Measurements from ENCODE around the gene KRTAP26-1.

KRTAP26-1 gene, protein sequence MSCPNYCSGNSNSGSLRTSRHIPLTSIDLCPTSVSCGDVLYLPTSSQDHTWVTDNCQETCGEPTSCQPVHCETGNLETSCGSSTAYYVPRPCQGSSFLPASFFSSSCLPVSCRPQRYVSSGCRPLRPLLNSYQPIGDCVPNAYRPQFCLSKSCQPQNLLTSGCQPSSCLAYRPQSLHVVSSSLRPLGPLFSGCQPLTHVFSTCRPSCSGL

GRCh38 chr21:30320215-30320614 is at the start of gene KRTAP26-1:
Gene KRTAP26-1 (minus strand): TSS chr21:30320315. CDS start chr21:30320035, 280 bp downstream.
- no peak for DNase-seq

DNA sequence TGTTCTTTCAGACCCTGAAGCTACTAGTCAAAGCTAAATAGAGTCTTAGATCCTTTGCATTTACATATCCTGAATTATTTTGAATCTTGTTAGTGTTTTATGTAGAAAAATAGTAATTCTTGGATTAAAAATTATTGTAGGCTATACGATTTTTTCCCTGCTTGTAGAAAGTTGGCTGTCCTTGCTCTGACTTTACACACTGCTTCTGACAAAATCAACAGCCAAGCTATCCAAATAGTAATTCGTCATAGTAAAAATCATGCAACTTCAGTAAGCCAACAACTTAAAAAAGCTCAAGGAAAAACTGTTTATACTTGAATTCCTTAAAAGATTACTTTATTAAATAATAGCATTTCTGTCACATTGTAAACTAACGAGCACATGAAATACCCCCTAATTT is 35.8 kb upstream of the KRTAP26-1 start:
- DNase-seq: no peak

DNA sequence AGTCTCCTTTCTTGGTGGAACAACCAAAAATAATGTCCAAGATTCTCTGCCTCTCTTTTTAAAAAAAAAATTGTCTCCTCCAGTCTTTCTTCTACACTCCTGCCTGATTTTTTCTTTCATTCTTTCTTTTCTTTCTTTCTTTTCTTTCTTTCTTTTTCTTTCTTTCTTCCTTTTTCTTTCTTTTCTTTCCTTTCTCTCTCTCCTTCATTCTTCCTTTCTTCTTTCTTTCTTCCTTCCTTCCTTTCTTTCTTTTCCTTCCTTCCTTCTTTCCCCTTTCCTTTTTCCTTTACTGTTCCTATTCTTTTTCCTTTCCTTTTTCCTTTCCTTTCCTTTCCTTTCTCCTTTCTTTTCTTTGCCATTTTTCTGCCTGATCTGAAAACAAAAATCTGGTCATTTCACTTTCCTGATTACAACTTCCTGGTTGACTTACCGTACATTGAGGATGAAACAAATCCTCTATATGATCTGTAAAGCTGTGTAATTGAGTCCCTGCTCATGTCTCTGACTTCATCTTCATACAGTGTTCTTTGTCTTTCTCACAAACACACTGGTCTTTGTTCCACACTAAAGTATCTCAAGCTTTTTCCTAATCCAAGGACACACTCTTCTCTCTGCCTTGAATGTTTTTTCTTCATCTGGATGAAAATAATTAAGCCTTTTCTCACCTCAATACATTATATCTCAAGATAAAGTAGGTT is 34.3 kb upstream of the KRTAP26-1 start:
- DNase-seq: no peak

DNA sequence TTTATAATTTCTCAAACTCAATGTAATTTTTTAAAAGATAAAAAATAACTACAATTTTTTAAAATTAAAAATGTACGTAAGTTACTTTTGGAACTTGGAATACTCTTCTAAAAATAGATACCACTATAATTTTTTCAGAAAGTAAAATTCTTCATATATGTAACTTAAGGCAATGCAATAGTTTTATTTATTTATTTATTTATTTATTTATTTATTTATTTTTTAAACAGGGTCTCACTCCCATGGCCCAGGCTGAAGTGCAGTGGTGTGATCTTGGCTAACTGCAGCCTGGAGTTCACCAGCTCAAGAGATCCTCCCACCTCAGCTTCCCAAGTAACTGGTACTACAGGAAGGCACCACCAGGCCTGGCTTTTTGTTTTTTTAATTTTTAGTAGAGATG is 31.4 kb upstream of the KRTAP26-1 start:
- DNase-seq: no peak

- no peak for DNase-seq
These were observed 29.5 kb upstream of the KRTAP26-1 start for GRCh38 chr21:30349572-30349971.

GRCh38 chr21:30348506-30348905 is 28.4 kb upstream of the KRTAP26-1 start, which contains the start of gene KRTAP23-1:
Gene KRTAP23-1 (minus strand): TSS chr21:30348606. CDS start chr21:30348606, 0 bp downstream.
- no peak for DNase-seq

GRCh38 chr21:30345014-30345413 is 24.9 kb upstream of the KRTAP26-1 start:
- DNase-seq: no peak

- no peak for DNase-seq
These were observed 20.8 kb upstream of the KRTAP26-1 start for GRCh38 chr21:30340714-30341573.

- no peak for DNase-seq
These were observed 18.6 kb upstream of the KRTAP26-1 start for GRCh38 chr21:30338717-30339116.

DNA sequence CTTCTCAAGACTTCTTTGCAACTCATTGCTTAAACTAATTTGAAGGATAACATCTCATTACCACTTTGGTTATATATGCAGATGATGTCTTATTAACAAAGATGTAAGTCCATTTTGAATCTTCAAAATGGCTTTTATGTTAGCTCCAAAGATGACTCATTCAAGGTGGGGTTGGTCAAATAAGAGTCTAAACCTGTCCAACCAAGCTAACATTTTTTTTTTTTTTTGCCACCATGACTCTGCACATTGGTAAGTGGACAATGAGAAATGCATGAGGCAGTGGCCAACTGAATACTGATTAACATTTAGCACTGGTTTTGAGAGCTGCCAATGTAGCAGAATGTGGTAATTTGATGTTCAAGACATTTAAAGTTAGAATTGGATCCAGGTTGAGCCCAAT is 17.7 kb upstream of the KRTAP26-1 start:
- DNase-seq: no peak

DNA sequence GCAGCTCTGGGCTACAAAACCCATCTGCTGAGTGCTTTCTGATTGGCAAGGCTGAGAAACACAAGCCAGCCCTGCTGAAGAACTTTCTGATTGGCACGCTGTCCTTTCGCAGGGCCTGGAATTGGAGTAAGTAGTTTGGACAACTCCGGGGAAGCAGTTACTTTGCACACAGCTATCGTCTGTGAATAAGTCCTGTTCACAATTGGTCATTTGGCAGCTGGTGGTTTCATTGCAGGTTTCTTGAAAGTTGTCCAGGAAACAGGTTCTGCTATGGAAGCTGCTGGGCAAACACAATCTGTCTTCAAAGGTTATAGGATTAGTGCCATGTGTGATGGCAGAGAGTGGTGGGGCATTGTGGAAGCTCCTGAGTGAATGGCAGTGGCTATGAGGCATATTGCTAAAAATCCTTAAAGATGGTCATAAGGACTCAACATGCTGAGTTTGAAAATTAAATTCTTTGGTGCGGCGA is 17.2 kb upstream of the KRTAP26-1 start, which contains the start of gene KRTAP27-1:
TSS of gene KRTAP27-1 (minus strand) at position 419 of the 469 bp plus-strand sequence. CDS start at position 393, 26 bp downstream.
- DNase-seq: no peak

DNA sequence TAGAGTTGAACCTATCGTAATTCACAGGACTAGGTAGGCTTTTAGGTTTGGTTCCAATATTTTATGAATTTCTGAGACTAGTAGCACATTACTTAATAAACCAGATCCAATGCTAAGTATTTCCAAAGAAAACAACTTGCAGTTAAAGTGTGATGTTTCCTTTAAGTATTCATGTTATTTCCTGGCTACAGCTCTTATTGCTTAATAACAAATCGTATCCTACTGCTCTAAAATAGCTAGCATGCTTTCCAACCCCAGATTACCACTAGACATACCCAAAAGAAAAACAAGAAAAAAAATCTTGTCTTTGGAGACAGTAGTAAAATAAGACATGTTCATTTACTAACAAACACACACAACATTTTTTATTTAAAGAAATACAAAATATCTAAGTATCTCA is 16.5 kb upstream of the KRTAP26-1 start:
- DNase-seq: no peak

GRCh38 chr21:30333736-30334135 is 13.6 kb upstream of the KRTAP26-1 start:
- DNase-seq: no peak

DNA sequence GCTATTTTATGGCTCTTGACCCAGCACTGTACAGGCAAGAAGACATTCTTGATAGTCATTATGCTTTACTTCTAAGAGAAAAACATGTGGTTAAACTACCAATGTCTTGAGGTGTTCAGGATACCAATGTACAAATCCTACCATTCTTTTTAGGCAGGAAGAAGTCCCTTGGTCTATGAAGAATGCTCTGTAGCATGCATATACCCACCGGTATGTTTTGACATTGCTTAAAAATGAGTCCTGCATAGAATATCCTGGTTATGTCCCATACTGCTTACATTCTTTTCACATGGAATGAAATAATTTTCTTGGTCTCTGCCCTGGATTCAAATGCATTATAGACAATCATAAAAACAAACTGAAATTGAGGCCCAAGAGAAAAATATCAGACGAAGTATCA is 12.6 kb upstream of the KRTAP26-1 start:
- DNase-seq: no peak

GRCh38 chr21:30329203-30329875 is 9.2 kb upstream of the KRTAP26-1 start:
- no peak for DNase-seq

- no peak for DNase-seq
These were observed 6.3 kb upstream of the KRTAP26-1 start for GRCh38 chr21:30326390-30326789.

DNA sequence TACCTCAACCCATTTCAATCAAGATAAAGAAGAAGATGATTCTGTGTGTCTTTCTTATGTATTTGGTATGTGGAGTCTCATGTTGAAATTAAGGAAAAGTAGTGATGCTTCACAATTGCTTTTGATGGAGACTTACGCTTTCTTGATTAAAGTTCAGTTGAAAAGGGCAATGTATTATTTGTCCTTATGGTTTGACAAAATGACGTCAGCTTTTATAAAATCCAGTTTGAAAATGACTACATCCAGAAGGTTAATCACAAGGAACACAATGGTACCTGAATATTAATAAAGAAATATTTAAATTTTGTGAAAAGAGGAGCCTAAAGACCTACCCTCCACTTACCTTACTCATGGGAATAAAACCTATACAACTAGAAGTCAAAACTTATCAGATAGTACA is 4.4 kb downstream of the KRTAP26-1 start:
- DNase-seq: no peak

GRCh38 chr21:30306884-30307283 is 13.2 kb downstream of the KRTAP26-1 start:
- DNase-seq: no peak

DNA sequence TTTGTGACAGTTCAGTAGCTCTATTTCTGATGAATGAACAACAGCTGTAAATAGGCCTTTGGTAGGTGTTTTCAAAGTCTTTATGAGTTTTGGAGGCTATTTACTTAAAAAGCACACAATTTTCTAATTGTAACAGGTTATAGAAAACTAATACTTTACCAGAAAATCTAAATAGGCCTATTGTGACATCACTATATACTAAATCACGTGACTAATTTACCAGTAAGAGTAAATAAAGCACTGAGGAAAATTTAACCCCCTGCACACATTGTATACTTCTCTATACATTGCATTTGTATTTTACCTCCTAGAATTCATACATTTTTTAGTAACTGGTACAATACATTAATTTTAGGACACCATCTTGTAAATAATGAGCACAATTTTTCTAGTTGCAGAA is 15.0 kb downstream of the KRTAP26-1 start:
- DNase-seq: no peak

GRCh38 chr21:30289215-30289614 is 30.9 kb downstream of the KRTAP26-1 start, which contains the start of gene KRTAP25-1:
Gene KRTAP25-1 (minus strand): TSS chr21:30289514. CDS start chr21:30289490, 24 bp downstream.
- no peak for DNase-seq

DNA sequence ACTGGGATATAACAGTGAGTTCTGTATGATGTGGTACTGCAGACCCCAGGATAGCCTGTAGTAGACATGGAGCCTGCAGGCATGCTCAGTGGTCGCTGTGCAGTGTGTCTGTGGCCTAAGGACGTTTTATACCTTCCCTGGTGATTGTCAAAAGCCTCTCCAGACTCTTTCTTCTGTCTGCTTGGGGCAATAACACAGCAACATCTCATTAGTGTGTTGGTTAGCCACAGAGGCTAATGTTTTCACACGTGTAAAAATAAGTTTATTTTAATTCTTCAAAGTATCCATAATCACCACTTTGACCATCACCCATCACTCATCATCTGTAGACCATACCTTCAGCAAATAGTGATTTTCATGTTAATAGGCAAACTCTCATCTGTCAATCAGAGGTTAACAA is 37.3 kb downstream of the KRTAP26-1 start, which contains the start of gene KRTAP24-1:
TSS of gene KRTAP24-1 (minus strand) at position 101 of the 400 bp plus-strand sequence. CDS start at position 83, 18 bp downstream.
- DNase-seq: no peak

DNA sequence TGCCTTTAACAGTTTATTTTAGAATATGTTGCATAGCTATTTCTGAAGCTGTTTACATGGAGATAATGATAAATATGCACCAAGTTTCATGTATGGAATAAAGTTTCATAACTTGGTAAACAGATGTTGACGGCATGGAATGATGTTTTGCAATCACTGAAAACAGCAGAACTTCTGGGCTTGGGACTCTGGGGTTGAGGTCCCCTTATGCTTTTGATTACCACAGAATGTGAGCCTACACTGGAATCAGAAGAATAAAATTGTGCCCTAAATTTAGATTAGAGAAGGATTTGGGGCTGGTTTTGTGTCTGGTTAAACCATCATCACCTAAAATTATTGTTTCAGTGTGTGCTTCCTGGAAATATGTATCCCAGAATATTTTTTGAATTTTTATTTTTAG is 48.5 kb downstream of the KRTAP26-1 start:
- DNase-seq: no peak
